G401 (cell line): ENCODE data around the gene MTX1. TPM values are rescaled to one million over a fixed set of nuclear protein-coding genes. Genes with fewer than 3 reads are reported as not detected.
"Not testable (repeated sequence)": the region's sequence is repeated elsewhere in the genome, so short reads cannot be mapped to it uniquely, and the experiment has no call there.

Experiments used
- DNase-seq: peaks from one replicate; pipeline ENCODE4 v3.0.0-alpha.2; 2015; ENCODE audit warnings: low spot score
- in situ Hi-C: cut with HindIII; loops from 2 replicates; pipeline ENCODE4 v1.10.0; 2016; ENCODE audit warnings: low sequenced_read_pairs, mixed read lengths
- total RNA-seq: library from RNA; depleted of rRNA; stranded (reverse); fragments of >200 nt; shearing (Covaris generic); gene quantifications from 2 replicates; pipeline ENCODE4 v1.2.3, GENCODE V29; 2014

The MTX1 gene
- total RNA-seq, 1 experiment from 2014 or later = 126 TPM

DNA sequence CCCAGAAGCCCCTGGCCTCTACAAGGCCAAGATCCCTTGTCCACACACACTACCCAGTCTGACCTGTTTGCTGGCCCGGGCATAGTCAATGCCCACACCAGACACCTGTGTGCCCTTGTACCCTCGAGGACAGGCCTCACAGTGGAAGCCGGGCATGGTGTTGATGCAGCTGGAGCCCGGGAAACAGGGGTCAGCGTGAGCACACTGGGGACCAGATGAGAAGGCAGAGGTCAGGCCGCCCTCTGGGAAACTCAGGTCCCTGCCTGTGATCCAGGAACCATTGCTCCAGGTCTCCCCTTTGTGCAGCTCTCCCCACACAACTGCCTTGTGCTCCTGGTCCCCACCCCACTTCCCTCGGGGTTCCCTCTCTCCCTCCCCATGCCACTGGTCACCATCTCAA lies 6.3 kb upstream of the MTX1 start:
- DNase-seq = no peak
- in situ Hi-C loops = no loop called here

DNA sequence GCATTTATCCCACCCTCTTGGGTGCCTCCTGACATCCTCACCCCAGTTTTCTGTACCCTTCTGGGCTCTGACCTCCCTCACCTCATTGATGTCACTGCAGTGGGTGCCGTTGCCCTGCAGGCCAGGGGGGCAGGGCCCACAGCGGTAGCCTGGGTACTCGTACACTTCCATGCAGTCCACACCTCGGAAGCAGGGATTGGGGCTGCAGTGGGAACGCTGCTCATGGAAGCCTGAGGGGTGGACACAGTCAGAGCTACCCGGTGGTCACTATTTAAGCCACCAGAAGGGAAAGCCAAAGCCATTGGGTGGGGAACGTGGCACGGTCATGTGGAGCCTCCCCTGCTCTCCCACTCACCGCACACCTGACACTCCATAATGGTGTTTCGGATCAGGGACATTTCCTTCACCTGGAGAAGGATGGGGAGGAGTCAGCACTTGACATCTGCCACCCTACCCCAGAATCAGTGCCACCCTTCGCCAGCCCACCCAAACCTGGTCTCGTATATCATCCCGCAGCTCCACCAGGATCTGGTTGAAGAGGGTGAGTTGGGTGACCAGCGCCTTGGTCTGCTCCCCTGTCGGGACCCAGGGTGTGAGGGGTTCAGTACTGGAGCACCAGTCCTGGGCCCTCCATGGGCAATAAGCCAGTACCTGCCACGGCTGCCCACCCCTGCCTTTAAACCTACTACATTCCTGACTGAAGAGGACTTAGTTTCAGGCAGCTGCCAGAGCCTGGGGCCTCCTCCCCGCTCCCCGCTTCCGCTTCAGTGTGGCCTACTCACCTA lies 5.6 kb upstream of the MTX1 start:
- DNase-seq = no peak
- in situ Hi-C loops = no loop called here

DNA sequence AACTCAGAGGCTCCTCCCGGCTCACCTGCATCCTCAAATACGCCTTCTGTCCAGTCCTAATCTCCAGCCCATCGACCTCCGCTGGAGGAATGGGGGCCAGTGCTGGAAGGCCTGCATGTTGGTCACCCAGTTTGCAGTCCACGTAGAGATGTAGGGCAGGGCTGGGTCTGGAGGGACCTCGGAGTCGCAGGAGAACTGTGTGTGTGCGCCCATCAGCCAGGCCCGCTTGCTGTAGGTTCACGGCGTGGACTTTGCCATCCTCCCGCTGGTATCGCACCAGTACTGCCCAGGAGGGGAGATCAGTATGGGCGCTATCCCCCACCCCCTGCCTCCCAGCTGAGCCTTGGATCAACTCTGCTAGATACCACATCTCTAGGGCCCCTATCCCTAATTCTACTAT lies 3.5 kb upstream of the MTX1 start:
- in situ Hi-C loops = no loop called here
- no peak for DNase-seq

DNA sequence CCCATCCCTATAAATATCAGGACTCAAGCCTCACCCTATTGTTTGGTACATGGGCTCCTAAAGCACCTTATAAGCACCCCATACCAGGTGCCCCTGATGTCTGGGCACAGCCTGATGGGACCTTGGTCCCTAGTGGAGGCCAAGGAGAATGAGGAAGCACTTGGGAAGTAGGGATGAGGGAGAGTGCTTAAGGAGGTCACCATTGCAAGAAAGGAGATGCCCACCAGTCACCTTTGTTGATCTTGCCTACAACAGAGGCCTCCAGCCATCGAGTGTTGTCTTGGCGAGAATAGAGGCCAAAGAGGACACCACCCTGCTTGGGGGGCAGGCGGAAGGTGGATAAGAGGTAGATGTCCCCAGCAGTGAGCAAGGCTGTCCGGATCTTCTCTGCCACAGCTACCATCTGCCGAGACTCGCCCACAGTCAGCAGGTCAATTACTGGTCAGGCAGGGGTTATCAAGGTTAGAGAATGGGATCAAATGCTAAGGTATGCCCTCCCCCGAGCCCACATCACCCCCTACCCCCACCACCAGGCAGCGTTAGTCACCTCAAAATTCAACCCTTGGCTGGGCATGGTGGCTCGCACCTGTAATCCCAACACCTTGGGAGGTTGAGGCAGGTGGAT lies 2.4 kb upstream of the MTX1 start:
- no peak for DNase-seq
- in situ Hi-C loops = no loop called here

DNA sequence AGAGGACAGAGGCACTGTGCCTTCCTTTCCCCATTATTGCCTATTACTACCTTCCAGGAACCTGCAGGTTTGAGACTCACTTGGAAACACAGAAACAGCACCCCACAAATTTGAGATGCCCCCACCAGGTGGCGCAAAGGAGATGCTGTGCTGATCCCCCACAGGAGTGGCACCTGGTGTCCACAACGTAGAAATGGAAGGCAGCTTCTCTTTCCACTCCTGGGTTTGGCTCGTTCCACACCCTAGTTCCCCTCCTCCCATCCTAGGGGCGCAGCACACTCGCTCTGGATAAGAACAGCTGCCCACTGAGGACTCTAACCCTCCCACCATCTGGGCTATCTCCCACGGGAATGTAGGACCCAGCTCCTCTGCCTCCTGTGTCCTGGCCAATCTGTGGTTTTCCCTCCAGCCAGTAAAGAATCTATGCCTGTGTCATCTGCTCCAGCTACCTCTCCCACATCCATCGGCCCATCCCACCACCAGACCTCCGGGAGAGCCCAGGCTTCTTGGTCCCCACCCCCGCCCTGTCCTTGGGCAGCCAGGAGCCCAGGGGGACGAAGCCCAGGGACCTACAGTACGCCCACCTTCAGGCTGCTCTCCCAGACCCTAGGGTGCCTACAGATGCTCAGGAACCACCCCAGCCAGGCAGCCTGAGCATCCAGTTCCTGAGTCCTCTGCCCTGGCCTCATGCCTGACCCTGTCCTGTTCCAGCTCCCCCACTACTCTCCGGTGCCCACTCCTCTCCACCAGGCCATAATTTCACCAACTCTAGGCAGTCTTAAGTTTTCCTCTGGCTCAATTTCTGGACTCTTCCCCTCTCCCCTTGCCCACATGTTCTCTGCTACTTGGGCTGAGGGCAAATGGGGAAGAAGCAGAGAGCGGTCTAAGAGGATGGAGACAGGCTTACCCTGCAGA lies 1.3 kb upstream of the MTX1 start:
- DNase-seq = peak; percentile 84
- in situ Hi-C loops = no loop called here

DNA sequence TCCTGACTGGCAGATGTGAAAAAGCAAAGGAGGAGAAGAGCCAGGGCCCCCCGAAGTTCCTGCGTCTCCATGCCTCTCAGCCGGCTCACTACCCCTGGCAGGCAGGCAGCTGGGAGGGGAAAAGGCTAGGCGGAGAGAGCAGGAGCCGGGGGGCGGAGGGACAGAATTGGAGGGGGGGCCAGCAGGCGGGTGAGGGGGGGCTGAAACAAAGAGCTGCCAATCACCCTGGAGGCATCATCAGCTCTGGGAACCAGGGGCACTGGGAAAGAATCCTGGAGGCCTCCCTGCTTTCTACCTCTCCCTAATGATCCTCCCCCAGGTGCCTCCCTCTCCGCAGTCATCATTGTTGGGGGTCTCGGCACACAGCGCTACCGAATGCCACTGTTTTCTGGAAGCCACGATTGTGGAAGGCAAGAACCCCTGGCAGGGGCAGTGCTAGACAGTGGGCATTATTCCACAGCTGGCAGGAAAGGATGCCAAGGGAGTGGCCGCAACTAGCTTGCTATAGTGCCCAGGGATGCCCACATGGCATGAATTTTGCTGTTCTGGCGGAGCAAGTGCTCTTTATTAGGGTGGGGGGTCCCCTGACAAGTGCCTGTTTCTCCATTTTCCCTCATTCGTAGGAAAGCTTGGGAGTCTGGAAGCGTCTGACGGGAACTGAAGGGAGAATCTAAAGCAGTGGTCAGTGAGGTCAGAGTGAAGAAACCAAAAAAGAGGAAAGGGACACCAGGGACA lies 522 bp upstream of the MTX1 start, which contains the start of gene THBS3:
THBS3 (minus strand) TSS at position 92 of the 735 bp plus-strand sequence; CDS start at position 71, 21 bp downstream.
- DNase-seq = peak; percentile 36
- in situ Hi-C loops = no loop called here

DNA sequence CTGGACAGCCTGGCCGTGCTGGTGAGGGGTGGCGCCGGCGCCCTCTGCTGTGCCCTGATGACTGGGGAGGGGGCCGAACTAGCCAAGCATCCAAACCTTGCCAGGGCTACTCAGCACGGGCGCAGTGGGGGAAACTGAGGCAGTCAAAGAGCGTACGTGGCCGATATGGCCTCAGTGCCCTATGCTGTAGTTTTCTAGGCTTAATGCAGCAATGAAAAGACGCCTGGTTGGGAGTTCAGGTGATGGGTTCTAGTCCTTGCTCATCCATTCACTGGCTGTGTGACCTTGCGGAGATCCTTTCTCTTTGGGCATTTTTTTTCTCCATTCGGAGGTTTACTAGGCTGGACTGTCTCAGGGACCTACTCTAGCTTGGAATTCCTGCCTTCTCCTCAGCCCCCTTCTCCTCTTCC lies 822 bp downstream of the MTX1 start:
- no peak for DNase-seq
- in situ Hi-C loops = no loop called here

DNA sequence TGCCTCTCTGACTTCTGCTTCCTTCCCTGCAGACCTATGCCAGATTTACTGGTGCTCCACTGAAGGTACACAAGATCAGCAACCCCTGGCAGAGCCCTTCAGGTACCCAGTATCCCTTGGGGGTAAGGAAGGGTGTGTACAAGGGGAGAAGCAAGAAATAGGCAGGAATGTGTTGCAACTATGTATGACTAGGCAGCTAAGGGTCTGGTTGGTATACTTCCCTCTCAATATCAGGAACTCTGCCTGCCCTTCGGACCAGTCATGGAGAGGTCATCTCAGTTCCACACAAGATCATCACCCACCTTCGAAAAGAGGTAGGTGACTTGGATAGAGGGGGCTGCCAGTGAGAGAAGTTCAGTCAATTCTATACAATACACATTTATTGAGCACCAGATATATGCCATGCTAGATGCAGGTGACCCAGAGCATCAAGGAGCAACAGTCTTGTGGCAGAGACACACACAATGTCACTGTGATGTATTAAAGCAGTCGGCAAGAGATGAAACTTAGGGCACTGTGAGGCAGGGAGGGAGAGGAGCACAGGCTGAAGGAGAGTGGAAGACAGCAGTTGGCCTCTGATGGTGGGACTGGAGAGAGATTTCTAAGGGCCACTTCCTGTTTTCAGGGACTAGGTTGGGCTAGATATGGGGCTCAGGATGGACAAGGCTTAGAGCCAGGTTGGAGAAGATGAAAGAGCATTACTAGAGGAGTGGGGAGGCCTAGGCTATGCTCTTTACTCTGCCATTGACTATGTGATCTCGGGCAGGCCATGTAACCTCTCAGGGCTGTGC lies 2.0 kb downstream of the MTX1 start:
- in situ Hi-C loops = no loop called here
- no peak for DNase-seq

DNA sequence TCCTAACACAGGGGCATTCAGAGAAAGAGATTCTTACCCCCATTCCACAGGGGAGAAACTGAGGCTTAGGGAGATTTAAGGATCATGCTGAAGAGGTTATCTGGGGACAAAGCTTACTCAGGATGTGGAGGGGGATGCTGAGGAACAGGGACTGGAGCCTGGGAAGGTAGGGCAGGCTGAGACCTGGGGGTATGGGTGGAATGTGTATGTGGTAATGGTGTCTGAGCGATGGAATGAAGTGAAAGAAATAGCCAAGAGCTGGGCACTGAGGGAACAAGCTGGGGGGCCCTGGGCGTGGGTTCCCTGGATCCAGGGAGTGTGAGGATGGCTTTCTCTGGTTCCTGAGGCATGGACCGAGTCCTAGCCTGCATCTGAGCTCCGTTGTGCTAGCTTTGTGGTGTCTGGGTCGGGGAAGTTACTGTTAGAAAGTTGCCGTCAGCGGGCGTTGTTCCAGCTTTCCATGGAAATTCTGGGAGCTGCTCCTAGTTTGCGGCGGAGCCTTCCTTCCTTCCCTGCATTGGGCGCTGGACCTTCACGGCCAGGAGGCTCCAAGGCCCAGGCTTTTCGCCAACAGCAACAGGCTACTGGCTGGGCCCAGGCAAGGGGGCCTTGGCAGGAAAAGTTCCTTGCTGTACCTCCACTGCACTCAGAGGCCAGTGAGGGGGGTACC lies 3.0 kb downstream of the MTX1 start:
- DNase-seq, in situ Hi-C loops: not testable (repeated sequence)

DNA sequence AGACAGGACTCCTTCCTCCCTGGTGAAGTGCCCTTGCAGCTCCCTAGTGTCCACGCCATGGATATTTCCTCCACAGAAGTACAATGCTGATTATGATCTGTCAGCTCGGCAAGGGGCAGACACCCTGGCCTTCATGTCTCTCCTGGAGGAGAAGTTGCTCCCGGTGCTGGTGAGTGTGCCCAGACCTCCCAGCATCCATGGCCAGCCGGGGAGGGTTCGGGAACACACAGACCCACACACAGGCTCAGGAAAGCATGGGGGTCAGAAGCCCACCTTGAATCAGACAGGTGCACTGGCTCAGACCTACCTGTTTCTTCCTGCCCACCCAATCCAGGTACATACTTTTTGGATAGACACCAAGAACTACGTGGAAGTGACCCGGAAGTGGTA lies 3.6 kb downstream of the MTX1 start:
- DNase-seq, in situ Hi-C loops: not testable (repeated sequence)

DNA sequence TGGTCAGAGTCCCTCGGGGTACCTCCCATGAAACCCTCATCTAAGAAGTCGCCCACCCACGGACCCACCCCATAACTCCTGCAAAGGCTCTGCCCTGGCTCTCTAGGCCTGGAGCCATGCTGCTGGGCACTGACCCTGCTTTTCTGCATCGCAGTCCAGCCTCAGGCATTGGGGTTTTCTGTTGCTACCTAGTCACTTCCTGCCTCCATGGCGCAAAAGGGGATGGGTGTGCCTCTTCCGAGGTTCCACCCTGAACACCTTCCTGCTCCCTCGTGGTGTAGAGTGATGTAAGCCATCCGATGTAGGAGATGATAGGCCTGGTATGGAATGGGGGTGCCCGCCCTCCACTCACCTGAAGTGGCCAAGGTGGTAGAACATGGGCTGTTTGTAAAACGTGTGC lies 6.2 kb downstream of the MTX1 start:
- DNase-seq, in situ Hi-C loops: not testable (repeated sequence)

DNA sequence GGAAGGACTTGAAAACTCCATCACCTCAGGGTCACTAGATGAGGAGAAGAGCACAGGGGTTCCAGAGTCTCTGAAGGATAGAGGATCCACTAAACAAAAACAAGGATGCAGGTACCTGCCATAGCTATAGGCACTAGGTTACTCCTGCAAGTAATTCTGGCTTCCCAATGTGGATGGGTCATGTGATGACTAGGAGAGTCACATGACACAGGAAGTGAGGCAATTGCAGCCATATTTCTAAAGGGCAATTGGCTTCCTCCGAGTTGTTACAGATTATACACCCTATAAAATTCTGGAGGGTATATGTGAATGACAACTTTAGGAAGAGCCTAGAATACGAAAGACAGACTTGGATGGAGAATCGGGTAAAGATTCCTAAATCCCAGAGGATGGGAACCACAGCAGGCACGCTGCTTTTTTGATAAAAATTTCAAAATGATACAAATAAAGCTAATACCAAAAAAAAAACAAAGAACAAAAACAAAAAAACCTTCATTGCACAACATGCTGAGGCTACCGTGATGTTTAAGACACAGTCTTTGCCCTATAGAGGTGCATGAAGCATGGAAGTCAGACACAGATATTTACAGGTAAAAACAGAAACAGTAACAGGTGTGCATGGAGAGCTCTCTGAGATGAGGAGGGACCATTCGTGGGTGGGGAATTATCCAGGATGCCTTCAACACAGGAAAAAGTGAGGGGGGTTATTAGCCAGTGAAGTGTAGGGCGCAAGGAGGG lies 10.5 kb downstream of the MTX1 start:
- peak; percentile 94 for DNase-seq
- in situ Hi-C loops = no loop called here

DNA sequence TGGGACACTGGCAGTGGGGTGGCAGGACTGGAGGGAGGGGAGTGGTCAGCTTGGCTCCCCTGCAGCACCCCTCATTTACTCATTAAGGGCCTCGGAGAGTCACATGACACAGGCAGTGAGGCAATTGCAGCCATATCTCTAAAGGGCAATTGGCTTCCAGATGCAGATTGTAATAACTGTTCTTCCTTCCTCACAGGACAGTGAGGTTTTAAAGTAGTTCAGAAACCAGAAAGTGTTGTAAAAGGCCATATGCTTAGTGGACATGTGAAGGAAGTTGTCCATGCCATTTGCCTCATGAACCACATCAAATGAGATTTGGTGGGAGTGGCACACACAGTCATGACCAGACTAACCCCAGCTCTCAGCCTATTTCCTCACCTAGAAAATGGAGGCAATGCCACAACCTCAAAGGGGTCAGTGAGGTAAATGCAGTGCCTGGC lies 11.1 kb downstream of the MTX1 start:
- peak; percentile 83 for DNase-seq
- in situ Hi-C loops = no loop called here

DNA sequence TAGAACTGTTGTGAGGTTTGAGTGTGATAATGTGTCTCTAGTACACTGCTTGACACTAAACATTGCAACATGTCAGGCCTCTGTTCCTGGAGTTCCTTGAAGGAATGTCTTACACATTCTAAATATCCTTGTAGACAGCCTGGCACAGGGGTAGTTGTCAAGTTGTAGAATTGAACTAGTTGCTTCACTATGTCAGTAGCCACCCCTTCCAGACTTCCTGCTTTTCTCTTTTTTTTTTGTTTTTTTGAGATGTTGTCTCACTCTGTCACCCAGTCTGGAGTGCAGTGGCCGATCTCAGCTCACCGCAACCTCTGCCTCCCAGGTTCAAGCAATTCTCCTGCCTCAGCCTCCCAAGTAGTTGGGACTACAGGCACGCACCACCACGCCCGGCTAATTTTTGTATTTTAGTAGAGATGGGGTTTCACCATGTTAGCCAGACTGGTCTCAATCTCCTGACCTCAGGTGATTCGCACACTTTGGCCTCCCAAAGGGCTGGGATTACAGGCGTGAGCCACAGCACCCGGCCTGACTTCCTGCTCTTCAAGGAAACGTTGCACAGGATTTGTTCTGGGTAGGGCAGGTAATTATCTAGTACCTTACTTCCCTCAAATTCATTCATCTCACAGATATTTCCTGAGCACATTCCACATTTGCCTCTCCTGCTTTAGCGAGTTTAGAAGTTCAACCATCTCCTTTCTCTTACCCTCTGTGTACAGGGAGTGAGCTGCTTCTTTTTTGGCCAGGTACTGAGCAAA lies 11.9 kb downstream of the MTX1 start:
- in situ Hi-C loops, DNase-seq: not testable (repeated sequence)

DNA sequence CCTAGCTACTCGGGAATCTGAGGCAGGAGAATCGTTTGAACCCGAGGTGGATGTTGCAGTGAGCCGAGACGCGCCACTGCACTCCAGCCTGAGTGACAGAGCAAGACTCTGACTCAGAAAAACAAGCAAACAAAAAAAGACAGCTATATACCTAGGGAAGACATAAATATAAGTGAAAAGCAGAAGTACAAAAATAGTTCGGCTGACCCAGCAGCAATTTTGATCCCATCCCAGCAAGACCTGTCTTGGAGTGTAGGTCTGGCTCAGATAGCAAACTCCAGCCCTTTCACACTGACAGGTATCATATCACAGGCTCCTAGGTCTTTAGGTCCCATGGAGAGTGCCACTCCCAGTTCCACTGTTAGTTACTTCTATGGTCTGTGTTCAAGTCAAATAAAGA lies 14.6 kb downstream of the MTX1 start:
- in situ Hi-C loops = no loop called here
- DNase-seq = no peak

DNA sequence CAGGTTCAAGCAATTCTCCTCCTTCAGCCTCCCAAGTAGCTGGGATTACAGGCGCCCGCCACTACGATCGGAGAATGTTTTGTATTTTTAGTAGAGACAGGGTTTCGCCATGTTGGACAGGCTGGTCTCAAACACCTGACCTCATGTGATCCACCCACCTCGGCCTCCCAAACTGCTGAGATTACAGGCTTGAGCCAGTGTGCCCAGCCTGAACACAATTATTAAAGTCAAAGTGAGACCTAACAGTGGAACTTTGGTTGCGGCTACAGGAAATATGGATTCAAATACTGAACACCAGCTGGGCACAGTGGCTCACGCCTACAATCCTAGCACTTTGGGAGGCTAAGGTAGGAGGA lies 16.9 kb downstream of the MTX1 start:
- in situ Hi-C loops, DNase-seq: not testable (repeated sequence)
